Measurements from ENCODE around the gene LYL1.

The LYL1 gene

DNA sequence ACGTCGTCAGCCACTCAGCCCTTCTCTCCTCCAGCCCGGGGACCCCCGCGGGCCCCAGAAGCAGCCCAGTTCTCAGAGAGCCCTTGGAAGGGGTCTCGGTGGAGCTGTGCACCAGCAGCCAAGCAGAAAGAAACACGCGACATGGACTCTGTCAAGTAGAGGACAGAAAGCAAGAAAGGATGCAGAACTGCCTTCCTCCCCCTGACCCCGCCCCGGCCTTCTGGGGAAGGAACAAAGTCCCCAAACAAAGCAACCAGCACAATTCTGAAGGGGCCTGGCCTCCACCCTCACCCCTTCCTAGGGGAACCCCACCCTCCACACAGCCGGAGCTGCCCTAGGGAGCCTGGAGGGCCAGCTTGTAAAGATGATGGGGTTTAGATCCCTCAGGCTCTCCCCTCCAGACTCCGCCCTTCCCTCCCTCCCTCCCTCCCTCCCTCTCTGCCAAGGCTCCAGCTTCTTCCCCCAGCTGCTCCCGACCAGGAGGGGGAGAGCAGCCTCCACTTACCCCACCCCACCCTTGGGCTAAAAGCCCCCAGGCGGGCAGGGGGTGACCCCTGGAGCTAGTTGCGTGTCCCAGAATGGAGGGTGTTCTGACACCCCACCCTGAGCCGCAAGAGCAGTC is 7.8 kb downstream of the LYL1 start:
- FAIRE-seq: no peak
- no peak for DNase-seq (ENCODE audit: insufficient read length, low spot score)
- no peak for TF ChIP-seq POLR2A (IDR thresholded peaks at IDR 0.05; ENCODE audit: low read depth, low read length)
- TF ChIP-seq PAX5 (IDR thresholded peaks at IDR 0.05; ENCODE audit: insufficient read depth, low read length, severe bottlenecking): no peak
- no peak for TF ChIP-seq POU2F2 (IDR thresholded peaks at IDR 0.05; ENCODE audit: low read depth, low read length)
- TF ChIP-seq SPI1 (IDR thresholded peaks at IDR 0.05; ENCODE audit: low read depth, low read length): no peak
- no peak for TF ChIP-seq TAF1 (IDR thresholded peaks at IDR 0.05; ENCODE audit: low read depth, low read length)
- TF ChIP-seq POLR2AphosphoS5 (IDR thresholded peaks at IDR 0.05; ENCODE audit: low read depth, low read length): no peak

DNA sequence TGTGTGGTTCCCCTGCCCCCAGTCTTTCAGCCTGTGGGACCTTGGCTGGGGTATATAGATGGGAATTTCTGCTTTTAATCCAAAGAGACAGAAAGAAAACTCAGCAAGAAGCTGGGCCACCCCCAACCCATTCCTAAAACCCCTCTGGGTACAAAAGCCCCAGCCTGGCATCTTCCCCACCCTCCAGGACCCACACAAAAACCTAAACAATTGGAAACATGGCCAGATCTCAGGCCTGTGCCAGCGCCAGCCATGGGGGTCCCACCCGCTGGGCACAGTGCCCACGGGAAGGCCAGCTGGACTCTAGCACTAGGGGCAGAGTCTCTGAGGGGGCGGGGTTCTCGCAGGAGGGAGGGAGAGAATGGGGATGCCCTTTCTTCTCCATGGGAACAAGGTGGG is 8.6 kb downstream of the LYL1 start:
- FAIRE-seq (no peak), DNase-seq (ENCODE audit: insufficient read length, low spot score) (no peak)
- TF ChIP-seq POU2F2 (IDR thresholded peaks at IDR 0.05; ENCODE audit: low read depth, low read length): no peak
- no peak for TF ChIP-seq SPI1 (IDR thresholded peaks at IDR 0.05; ENCODE audit: low read depth, low read length)
- TF ChIP-seq PAX5 (IDR thresholded peaks at IDR 0.05; ENCODE audit: insufficient read depth, low read length, severe bottlenecking): no peak
- TF ChIP-seq TAF1 (IDR thresholded peaks at IDR 0.05; ENCODE audit: low read depth, low read length): no peak
- no peak for TF ChIP-seq POLR2A (IDR thresholded peaks at IDR 0.05; ENCODE audit: low read depth, low read length)
- TF ChIP-seq POLR2AphosphoS5 (IDR thresholded peaks at IDR 0.05; ENCODE audit: low read depth, low read length): no peak

DNA sequence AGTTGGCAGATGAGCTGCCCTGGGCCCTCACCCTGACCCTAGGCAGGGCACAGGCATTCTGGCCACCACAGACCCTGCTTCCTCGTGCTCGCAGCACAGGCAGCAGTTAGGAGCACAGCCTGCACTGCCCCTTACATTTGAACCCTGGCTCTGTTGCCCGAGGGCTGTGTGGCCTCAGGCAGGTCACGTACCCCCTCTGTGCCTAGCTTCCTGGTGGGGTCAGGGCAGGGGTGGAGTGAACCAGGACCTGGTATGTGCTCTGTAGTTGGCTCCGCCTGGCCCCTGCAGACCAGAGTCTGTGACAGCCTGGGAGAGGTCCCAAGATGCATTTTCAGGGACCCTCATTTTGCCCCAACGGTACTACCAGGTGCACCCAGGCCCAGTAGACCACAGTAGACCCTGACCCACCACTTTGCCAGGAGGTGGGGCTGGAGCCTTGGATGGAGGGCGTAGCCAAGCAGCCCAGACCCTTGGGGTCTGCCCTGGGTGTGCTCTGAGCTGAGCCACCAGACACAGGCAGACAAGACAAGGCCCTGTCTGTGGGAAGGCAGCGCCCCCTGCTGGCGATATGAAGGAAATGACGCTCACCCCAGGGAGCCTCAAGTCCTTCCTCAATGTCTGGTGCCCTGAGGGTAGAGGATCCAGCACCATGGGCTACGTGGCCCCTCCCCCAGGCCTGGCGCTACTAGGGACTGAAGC is 9.1 kb downstream of the LYL1 start:
- FAIRE-seq (peak; percentile 99), DNase-seq (ENCODE audit: insufficient read length, low spot score) (peak; percentile 93)

DNA sequence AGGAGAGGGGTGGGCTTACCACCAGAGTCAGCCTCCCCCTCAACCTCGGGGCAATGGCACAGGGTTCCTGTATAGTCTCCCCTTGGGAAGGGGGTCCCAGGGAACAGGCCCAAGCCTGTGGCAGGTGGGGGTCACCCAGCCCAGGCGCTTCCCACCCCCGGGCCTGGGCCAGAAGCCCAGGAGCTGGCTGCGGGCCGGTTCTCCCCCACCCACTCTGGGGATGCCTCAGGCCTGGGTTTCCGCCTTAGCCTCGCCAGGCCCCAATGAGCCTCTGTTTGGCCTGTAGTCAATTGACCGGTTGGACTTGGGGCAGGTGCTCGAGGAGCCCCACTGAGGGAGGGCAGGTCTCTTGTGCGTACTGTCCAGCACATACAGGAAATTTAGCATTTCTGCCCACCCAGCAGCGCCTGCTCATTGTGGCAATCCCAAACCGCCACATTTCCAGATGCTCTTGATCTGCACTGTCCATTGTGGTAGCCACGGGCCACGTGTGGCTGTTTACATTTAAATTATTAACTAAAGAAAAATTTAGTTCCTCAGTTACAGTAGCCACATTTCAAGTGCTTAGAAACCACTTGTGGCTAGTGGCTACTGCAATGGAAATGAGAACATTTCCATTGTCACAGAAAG is 9.9 kb downstream of the LYL1 start:
- DNase-seq (ENCODE audit: insufficient read length, low spot score) (no peak), FAIRE-seq (no peak)
- TF ChIP-seq SPI1 (IDR thresholded peaks at IDR 0.05; ENCODE audit: low read depth, low read length) (no peak), POU2F2 (IDR thresholded peaks at IDR 0.05; ENCODE audit: low read depth, low read length) (no peak), PAX5 (IDR thresholded peaks at IDR 0.05; ENCODE audit: insufficient read depth, low read length, severe bottlenecking) (no peak), TAF1 (IDR thresholded peaks at IDR 0.05; ENCODE audit: low read depth, low read length) (no peak), POLR2A (IDR thresholded peaks at IDR 0.05; ENCODE audit: low read depth, low read length) (no peak), POLR2AphosphoS5 (IDR thresholded peaks at IDR 0.05; ENCODE audit: low read depth, low read length) (no peak)

More for the DNA sequence above, 9.1 kb downstream of the LYL1 start:
- TF ChIP-seq SPI1 (IDR thresholded peaks at IDR 0.05; ENCODE audit: low read depth, low read length): no peak
- TF ChIP-seq TAF1 (IDR thresholded peaks at IDR 0.05; ENCODE audit: low read depth, low read length): no peak
- no peak for TF ChIP-seq POLR2A (IDR thresholded peaks at IDR 0.05; ENCODE audit: low read depth, low read length)
- TF ChIP-seq POU2F2 (IDR thresholded peaks at IDR 0.05; ENCODE audit: low read depth, low read length): no peak
- no peak for TF ChIP-seq PAX5 (IDR thresholded peaks at IDR 0.05; ENCODE audit: insufficient read depth, low read length, severe bottlenecking)
- TF ChIP-seq POLR2AphosphoS5 (IDR thresholded peaks at IDR 0.05; ENCODE audit: low read depth, low read length): no peak

DNA sequence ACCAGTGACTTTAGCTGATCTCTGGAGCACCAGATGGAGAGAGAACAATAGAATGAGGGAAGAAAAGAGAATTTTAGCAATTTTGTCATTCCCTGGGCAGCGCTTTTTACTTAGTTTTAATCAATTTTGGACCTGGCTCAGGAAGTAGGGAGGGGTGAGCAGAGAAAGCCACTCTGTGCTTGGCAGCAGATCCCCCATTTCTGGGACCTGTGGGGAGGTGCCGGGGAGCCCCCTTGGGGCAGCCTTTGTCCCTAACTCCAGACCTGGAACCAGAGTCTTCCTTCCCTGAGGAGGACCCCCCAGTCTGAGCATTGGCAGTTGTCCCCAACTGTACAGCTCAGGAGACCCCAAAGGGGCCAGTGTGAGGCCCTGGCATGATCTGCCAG is 10.5 kb downstream of the LYL1 start:
- TF ChIP-seq PAX5 (IDR thresholded peaks at IDR 0.05; ENCODE audit: insufficient read depth, low read length, severe bottlenecking): no peak
- FAIRE-seq: no peak
- DNase-seq (ENCODE audit: insufficient read length, low spot score): no peak

DNA sequence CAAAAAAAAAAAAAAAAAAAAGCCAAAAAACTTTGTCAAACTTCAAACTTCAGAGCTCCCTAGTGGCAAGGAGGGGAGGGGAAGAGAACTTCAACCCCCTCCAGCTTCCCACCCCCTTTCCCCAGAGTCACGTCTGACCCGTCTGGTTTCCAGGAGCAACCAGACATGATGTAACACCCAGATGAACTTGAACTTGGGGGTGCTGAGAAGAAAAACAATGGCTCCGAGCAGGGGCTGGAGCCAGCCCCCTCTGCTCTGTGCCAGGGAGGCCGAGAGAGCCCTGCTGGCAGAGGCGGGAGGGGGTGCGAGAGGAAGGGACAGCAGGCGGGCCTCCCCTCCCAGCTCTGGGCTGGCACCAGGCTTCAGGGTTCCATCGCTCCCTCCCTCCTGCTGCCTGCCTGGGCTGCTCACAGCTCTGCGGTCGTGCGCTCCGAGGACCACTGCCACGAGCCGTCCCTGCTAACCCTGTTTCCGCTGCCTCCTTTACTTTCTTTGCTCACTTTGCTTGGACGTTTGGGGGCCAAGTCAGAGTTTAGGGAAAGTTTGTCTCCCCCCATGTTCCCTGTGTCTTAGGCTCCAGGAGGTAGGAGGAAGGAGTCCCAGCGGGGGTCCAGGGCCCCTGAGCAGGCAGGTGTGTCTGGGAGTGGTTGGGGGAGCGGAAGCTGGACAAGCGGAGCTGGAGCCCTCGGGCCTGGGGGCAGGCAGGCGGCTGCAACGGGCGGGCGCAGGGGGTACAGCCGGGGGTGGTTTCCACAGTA is 11.1 kb downstream of the LYL1 start:
- FAIRE-seq: no peak
- no peak for TF ChIP-seq POLR2A (IDR thresholded peaks at IDR 0.05; ENCODE audit: low read depth, low read length)
- no peak for TF ChIP-seq POLR2AphosphoS5 (IDR thresholded peaks at IDR 0.05; ENCODE audit: low read depth, low read length)
- TF ChIP-seq PAX5 (IDR thresholded peaks at IDR 0.05; ENCODE audit: insufficient read depth, low read length, severe bottlenecking): no peak
- TF ChIP-seq TAF1 (IDR thresholded peaks at IDR 0.05; ENCODE audit: low read depth, low read length): no peak
- DNase-seq (ENCODE audit: insufficient read length, low spot score): no peak

DNA sequence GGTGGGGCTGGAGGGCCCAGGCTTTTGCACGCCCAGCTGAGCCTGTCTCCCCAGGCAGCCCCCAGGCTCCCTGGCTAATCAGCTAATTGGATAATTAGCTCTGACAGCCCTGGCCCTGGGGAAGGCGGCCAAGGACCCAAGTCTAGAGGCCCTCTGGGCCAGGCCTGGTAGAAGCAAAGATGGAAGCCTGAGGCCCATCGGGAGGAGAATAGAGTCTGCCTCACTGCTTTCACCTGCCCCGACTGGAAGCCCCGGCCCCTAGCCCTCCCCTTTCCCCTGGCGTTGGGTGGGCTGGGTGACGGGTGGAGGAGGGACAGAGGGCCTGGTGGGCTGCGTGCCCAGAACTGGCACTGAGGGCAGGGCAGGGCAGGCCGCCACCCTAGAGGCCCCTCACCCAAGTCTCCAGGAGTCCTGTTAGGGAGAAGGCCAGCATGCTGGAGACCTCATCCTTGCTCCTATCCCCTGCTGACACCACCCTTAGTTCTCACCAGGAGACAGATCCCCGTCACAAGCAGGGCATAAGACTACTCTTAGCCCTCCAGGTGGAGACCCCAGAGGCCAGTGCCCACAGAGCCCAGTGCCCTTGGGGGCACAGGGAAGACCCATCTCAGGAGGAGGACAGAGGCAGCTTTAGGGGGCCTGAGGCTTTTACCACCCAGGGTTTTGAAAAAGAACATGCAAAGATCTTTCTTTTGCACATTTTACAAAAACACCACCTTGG is 12.0 kb downstream of the LYL1 start:
- DNase-seq (ENCODE audit: insufficient read length, low spot score): no peak
- FAIRE-seq: no peak
- TF ChIP-seq POU2F2 (IDR thresholded peaks at IDR 0.05; ENCODE audit: low read depth, low read length): no peak
- TF ChIP-seq POLR2AphosphoS5 (IDR thresholded peaks at IDR 0.05; ENCODE audit: low read depth, low read length): no peak
- no peak for TF ChIP-seq TAF1 (IDR thresholded peaks at IDR 0.05; ENCODE audit: low read depth, low read length)
- no peak for TF ChIP-seq POLR2A (IDR thresholded peaks at IDR 0.05; ENCODE audit: low read depth, low read length)
- TF ChIP-seq PAX5 (IDR thresholded peaks at IDR 0.05; ENCODE audit: insufficient read depth, low read length, severe bottlenecking): no peak
- no peak for TF ChIP-seq SPI1 (IDR thresholded peaks at IDR 0.05; ENCODE audit: low read depth, low read length)

DNA sequence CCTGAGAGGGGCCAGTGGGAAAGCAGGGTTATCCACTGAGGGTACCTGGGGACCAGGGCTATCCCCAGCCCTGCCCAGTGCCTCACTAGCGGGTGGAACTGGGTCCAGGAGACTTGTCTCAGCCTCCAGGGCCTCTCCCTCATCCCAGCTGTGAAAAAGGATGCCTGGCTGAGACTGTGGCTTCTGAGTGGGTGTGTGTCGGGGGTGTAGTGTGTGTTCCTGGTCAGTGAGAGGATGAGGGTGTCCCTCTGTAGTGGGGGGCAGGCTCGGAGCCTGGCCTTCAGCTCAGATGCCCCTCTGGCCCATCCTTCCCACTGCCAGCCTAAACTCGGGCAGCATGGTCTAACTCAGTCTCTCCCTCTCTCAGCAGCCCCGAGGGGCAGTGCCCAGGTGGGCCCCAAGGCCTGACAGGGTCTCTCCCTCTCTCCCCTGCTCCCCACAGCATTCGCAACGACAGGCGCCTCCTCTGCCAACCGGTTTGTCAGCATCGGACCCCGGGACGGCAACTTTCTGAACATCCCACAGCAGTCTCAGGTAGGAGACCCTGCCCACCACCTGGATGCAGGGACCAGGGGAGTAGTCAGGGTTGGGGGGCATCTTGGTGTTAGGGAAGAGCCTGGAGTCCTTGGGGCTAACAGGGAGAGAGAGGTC is 12.7 kb downstream of the LYL1 start:
- DNase-seq (ENCODE audit: insufficient read length, low spot score) (no peak), FAIRE-seq (no peak)
- TF ChIP-seq POU2F2 (IDR thresholded peaks at IDR 0.05; ENCODE audit: low read depth, low read length): no peak
- TF ChIP-seq SPI1 (IDR thresholded peaks at IDR 0.05; ENCODE audit: low read depth, low read length): no peak
- no peak for TF ChIP-seq PAX5 (IDR thresholded peaks at IDR 0.05; ENCODE audit: insufficient read depth, low read length, severe bottlenecking)

Data from GM12891 (cell line).